Aorta (tissue), 5 donors: ENCODE data around the gene SFN. TPM values are rescaled to one million over a fixed set of nuclear protein-coding genes. Genes with fewer than 3 reads are reported as not detected.

ENCODE experiments used
- ATAC-seq: fragments of 200-7000 bp; cut with Tn5 transposase; one replicate; pipeline ENCODE4 v1.9.1; 2022; ENCODE audit warnings: moderate library complexity; ENCODE audit not compliant: low FRiP score
- DNase-seq, 2 donors: peaks; one replicate each; pipeline ENCODE4 v3.0.0-alpha.2; 2020
- H3K27ac ChIP-seq, 2 donors: one replicate each; pipeline ENCODE4 v1.5.1; 2013; ENCODE audit warnings: low read length in 2 of 2, mild to moderate bottlenecking in 2 of 2, moderate library complexity in 2 of 2, control low read depth in 1 of 2, inconsistent platforms in 1 of 2, low read depth in 1 of 2
- H3K27me3 ChIP-seq, 2 donors: one replicate each; pipeline ENCODE4 v1.6.1; 2013; ENCODE audit warnings: control low read depth in 1 of 2, low read length in 1 of 2, mild to moderate bottlenecking in 1 of 2, moderate library complexity in 1 of 2; ENCODE audit not compliant: insufficient read depth in 2 of 2, control insufficient read depth in 1 of 2
- H3K36me3 ChIP-seq, 2 donors: one replicate each; pipeline ENCODE4 v1.6.1; 2013; ENCODE audit warnings: control low read depth in 1 of 2, low read length in 1 of 2, mild to moderate bottlenecking in 1 of 2; ENCODE audit not compliant: insufficient read depth in 2 of 2, control insufficient read depth in 1 of 2
- H3K4me1 ChIP-seq, 2 donors: one replicate each; pipeline ENCODE4 v1.6.1; 2013; ENCODE audit warnings: low read length in 2 of 2, control low read depth in 1 of 2, mild to moderate bottlenecking in 1 of 2, moderate library complexity in 1 of 2; ENCODE audit not compliant: insufficient read depth in 2 of 2, control insufficient read depth in 1 of 2
- H3K4me3 ChIP-seq, 2 donors: one replicate each; pipeline ENCODE4 v1.5.1; 2013; ENCODE audit warnings: low read length in 2 of 2, control low read depth in 1 of 2, mild to moderate bottlenecking in 1 of 2
- H3K9me3 ChIP-seq: one replicate; pipeline ENCODE4 v1.6.1; 2013; ENCODE audit warnings: mild to moderate bottlenecking, low read length; ENCODE audit not compliant: control insufficient read depth
- WGBS, 2 donors: extraction: QIAGEN DNeasy Blood & Tissue Kit; methylation state at CpG; one replicate each; pipeline ENCODE4 v1.1.7; 2013; 5-methylcytosine and 5-hydroxymethylcytosine counted together
- intact Hi-C, 2 donors: fragments of 100-400 bp; cut with DNase I; formaldehyde crosslinking; loops; one replicate each; pipeline versions ENCODE4 v1.14.2 to v1.15.0; 2022
- long read RNA-seq, 2 donors: library from polyadenylated mRNA; unstranded; transcript quantifications; one replicate each; pipeline ENCODE4 v2.0.0, GENCODE V29; 2020 to 2021
- polyA plus RNA-seq, 2 donors: library from polyadenylated mRNA; stranded (reverse); fragments of 200-250 nt; gene quantifications; one replicate each; pipeline ENCODE4 v1.2.3, GENCODE V29; 2013
- total RNA-seq, 2 donors: library from RNA; stranded (reverse); fragmentation: NEBNext Ultra II Directional; extraction: Animal tissue kit (Norgen Biotek cat#: 25700); gene quantifications; one replicate each; pipeline ENCODE4 v1.2.1, GENCODE V29; 2021
- donor health status: healthy with polysubstance abuse.
- donor health status: Bipolar disorder and iron deficiency.
- donor health status: DM: no; HTN: no; CAD: no.
- donor health status: DM: no; HTN: no; CAD: no.
- donor health status: DM: yes; HTN: yes; CAD: no.

The SFN gene
- total RNA-seq (1 to 10 TPM; 3.7 to 7.6 TPM), polyA plus RNA-seq (10 to 100 TPM in 1 of 2 donors, 1 to 10 TPM in 1; 3.3 to 18.3 TPM)
- long read RNA-seq, donor 1, partial matches to known transcripts: 0 of 1 reads
- long read RNA-seq, donor 1, other reads (novel, unspliced or antisense): 0 of 1 reads
- long read RNA-seq, donor 2: 0 reads

- peaks cover 0 to 2% of the 10 kb centered on the region in 2 donors for H3K4me1 ChIP-seq
- H3K36me3 ChIP-seq: no peaks in the 10 kb centered on the region
- no peak for ATAC-seq
- DNase-seq: no peak
- H3K27ac ChIP-seq: no peak within 1 kb of the TSS
- H3K4me3 ChIP-seq: no peak within 1 kb of the TSS
- H3K9me3 ChIP-seq: no peaks in the 10 kb centered on the region
- H3K27me3 ChIP-seq: no peaks in the 10 kb centered on the region
- WGBS, 2 donors: 84 to 88% methylated on average over 37 of the region's 37 CpGs
- intact Hi-C loops: no loop called here
Observed at GRCh38 chr1:26862781-26863684, at the start of gene SFN. TSS of gene SFN (plus strand) at chr1:26863149. CDS start at chr1:26863213, 64 bp downstream.

GRCh38 chr1:26814377-26814776, 48.6 kb upstream of the SFN start:
- H3K27ac ChIP-seq: no peak overlapping the region
- no peak overlapping the region for H3K4me3 ChIP-seq
- H3K36me3 ChIP-seq: no peaks in the 10 kb centered on the region
- intact Hi-C loops: loop anchor here (5.0 to 10.0 kb wide), 2 partner anchors 60 to 63 kb away; no protein-coding TSS in a partner anchor
- WGBS, 2 donors: 89 to 91% methylated on average over 2 of the region's 2 CpGs
- no peaks in the 10 kb centered on the region for H3K27me3 ChIP-seq
- DNase-seq: no peak
- H3K4me1 ChIP-seq: no peaks in the 10 kb centered on the region
- H3K9me3 ChIP-seq: no peaks in the 10 kb centered on the region
- ATAC-seq: no peak

GRCh38 chr1:26814893-26815292, 48.1 kb upstream of the SFN start:
- H3K27ac ChIP-seq: no peak overlapping the region
- no peaks in the 10 kb centered on the region for H3K9me3 ChIP-seq
- H3K4me3 ChIP-seq: no peak overlapping the region
- ATAC-seq (no peak), DNase-seq (no peak)
- no peaks in the 10 kb centered on the region for H3K36me3 ChIP-seq
- WGBS, 2 donors: 87 to 92% methylated on average over 3 of the region's 3 CpGs
- H3K27me3 ChIP-seq: no peaks in the 10 kb centered on the region
- H3K4me1 ChIP-seq: no peaks in the 10 kb centered on the region
- intact Hi-C loops: loop anchor here (5.0 to 10.0 kb wide), 2 partner anchors 60 to 62 kb away; no protein-coding TSS in a partner anchor

- WGBS, 2 donors: 77% methylated on average over 4 of the region's 4 CpGs
- ATAC-seq: no peak
- Histone ChIP-seq H3K4me3 (no peak overlapping the region), H3K27ac (no peak overlapping the region), H3K27me3 (no peaks in the 10 kb centered on the region), H3K36me3 (no peaks in the 10 kb centered on the region), H3K4me1 (no peaks in the 10 kb centered on the region), H3K9me3 (no peaks in the 10 kb centered on the region)
- intact Hi-C loops: no loop called here
- DNase-seq: no peak
Observed at GRCh38 chr1:26820784-26821269, 42.1 kb upstream of the SFN start.

- no peak overlapping the region for H3K27ac ChIP-seq
- H3K9me3 ChIP-seq: no peaks in the 10 kb centered on the region
- ATAC-seq (no peak), DNase-seq (no peak)
- 95 to 96% methylated on average over 4 of the region's 4 CpGs for WGBS, 2 donors
- no peak overlapping the region for H3K4me3 ChIP-seq
- H3K36me3 ChIP-seq: no peaks in the 10 kb centered on the region
- H3K4me1 ChIP-seq: no peaks in the 10 kb centered on the region
- intact Hi-C loops: no loop called here
- no peaks in the 10 kb centered on the region for H3K27me3 ChIP-seq
Observed at GRCh38 chr1:26822737-26823395, 40.1 kb upstream of the SFN start.

GRCh38 chr1:26824731-26825130, 38.2 kb upstream of the SFN start:
- no peak for DNase-seq
- H3K4me3 ChIP-seq: no peak overlapping the region
- H3K9me3 ChIP-seq: no peaks in the 10 kb centered on the region
- 93 to 96% methylated on average over 3 of the region's 3 CpGs for WGBS, 2 donors
- H3K27me3 ChIP-seq: no peaks in the 10 kb centered on the region
- H3K27ac ChIP-seq: no peak overlapping the region
- H3K36me3 ChIP-seq: no peaks in the 10 kb centered on the region
- no peak for ATAC-seq
- H3K4me1 ChIP-seq: no peaks in the 10 kb centered on the region
- intact Hi-C loops: no loop called here

GRCh38 chr1:26826261-26827105, 36.5 kb upstream of the SFN start, which contains the start of gene ZDHHC18:
TSS of gene ZDHHC18 (plus strand) at chr1:26826688. CDS start at chr1:26826805, 117 bp downstream.
- H3K27me3 ChIP-seq: no peaks in the 10 kb centered on the region
- WGBS, 2 donors: 0 to 1% methylated on average over 30 to 107 of the region's 107 CpGs
- DNase-seq: peak; percentile 75 to 91
- peak within 1 kb of the TSS; percentile 89 to 95 for H3K4me3 ChIP-seq
- H3K36me3 ChIP-seq: no peaks in the 10 kb centered on the region
- peak within 1 kb of the TSS in 1 of 2 donors; percentile 58 for H3K27ac ChIP-seq
- peak; percentile 93 for ATAC-seq
- no peaks in the 10 kb centered on the region for H3K9me3 ChIP-seq
- intact Hi-C loops: no loop called here
- no peaks in the 10 kb centered on the region for H3K4me1 ChIP-seq

- DNase-seq: no peak
- Histone ChIP-seq H3K9me3 (no peaks in the 10 kb centered on the region), H3K27me3 (no peaks in the 10 kb centered on the region), H3K4me1 (no peaks in the 10 kb centered on the region), H3K4me3 (peak overlapping the region; percentile 89 to 94), H3K27ac (peak overlapping the region in 1 of 2 donors; percentile 22), H3K36me3 (no peaks in the 10 kb centered on the region)
- intact Hi-C loops: no loop called here
- 1 to 2% methylated on average over 16 to 17 of the region's 17 CpGs for WGBS, 2 donors
- ATAC-seq: peak; percentile 10
Observed at GRCh38 chr1:26827106-26827604, 35.8 kb upstream of the SFN start.
